ENCODE results near the gene PSMB7.

The PSMB7 gene

DNA sequence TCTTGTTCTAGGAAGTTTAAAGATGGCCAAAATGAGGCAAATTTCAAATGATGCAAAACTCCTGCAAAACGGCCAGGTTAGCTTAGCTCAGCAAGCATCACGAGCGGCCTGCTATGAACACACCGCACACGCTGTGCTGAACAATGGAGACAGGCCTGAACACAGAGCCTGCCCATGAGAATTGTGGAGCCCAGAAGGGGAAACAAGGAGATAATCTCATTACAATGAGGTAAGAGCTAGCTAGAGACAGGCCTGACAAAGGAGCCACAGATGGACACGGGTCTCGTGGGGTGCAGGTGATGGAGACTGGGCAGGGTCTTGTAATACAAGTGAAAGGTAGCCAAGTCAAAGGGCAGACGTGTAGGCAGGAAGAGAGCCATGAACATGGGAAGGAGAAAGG is 50.2 kb downstream of the PSMB7 start:
- TF ChIP-seq, protein P1, sequence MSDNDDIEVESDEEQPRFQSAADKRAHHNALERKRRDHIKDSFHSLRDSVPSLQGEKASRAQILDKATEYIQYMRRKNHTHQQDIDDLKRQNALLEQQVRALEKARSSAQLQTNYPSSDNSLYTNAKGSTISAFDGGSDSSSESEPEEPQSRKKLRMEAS (IDR thresholded peaks at IDR 0.05) = no peak
- no peak for TF ChIP-seq ZBTB7A (IDR thresholded peaks at IDR 0.05; ENCODE audit: low read depth)
- TF ChIP-seq RAD21 (IDR thresholded peaks at IDR 0.05; ENCODE audit: low read depth) = no peak
- TF ChIP-seq EGR1 (IDR thresholded peaks at IDR 0.05) = no peak
- TF ChIP-seq YY1 (IDR thresholded peaks at IDR 0.05; ENCODE audit: low read depth) = no peak
- no peak for TF ChIP-seq CREB1 (IDR thresholded peaks at IDR 0.05; ENCODE audit: low read depth)
- TF ChIP-seq NFIC (IDR thresholded peaks at IDR 0.05) = no peak
- no peak for TF ChIP-seq CEBPB (IDR thresholded peaks at IDR 0.05)
- no peak for TF ChIP-seq TEAD4 (IDR thresholded peaks at IDR 0.05)
- TF ChIP-seq EP300 (IDR thresholded peaks at IDR 0.05; ENCODE audit: borderline replicate concordance) = no peak
- no peak for TF ChIP-seq FOXM1 (IDR thresholded peaks at IDR 0.05; ENCODE audit: borderline replicate concordance, low read depth)
- TF ChIP-seq, protein P2, sequence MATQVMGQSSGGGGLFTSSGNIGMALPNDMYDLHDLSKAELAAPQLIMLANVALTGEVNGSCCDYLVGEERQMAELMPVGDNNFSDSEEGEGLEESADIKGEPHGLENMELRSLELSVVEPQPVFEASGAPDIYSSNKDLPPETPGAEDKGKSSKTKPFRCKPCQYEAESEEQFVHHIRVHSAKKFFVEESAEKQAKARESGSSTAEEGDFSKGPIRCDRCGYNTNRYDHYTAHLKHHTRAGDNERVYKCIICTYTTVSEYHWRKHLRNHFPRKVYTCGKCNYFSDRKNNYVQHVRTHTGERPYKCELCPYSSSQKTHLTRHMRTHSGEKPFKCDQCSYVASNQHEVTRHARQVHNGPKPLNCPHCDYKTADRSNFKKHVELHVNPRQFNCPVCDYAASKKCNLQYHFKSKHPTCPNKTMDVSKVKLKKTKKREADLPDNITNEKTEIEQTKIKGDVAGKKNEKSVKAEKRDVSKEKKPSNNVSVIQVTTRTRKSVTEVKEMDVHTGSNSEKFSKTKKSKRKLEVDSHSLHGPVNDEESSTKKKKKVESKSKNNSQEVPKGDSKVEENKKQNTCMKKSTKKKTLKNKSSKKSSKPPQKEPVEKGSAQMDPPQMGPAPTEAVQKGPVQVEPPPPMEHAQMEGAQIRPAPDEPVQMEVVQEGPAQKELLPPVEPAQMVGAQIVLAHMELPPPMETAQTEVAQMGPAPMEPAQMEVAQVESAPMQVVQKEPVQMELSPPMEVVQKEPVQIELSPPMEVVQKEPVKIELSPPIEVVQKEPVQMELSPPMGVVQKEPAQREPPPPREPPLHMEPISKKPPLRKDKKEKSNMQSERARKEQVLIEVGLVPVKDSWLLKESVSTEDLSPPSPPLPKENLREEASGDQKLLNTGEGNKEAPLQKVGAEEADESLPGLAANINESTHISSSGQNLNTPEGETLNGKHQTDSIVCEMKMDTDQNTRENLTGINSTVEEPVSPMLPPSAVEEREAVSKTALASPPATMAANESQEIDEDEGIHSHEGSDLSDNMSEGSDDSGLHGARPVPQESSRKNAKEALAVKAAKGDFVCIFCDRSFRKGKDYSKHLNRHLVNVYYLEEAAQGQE (IDR thresholded peaks at IDR 0.05; ENCODE audit: low read depth) = no peak
- TF ChIP-seq, protein P3, sequence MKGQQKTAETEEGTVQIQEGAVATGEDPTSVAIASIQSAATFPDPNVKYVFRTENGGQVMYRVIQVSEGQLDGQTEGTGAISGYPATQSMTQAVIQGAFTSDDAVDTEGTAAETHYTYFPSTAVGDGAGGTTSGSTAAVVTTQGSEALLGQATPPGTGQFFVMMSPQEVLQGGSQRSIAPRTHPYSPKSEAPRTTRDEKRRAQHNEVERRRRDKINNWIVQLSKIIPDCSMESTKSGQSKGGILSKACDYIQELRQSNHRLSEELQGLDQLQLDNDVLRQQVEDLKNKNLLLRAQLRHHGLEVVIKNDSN (IDR thresholded peaks at IDR 0.05) = no peak
- TF ChIP-seq TAF1 (IDR thresholded peaks at IDR 0.05; ENCODE audit: low read depth) = no peak
- no peak for TF ChIP-seq TCF12 (IDR thresholded peaks at IDR 0.05; ENCODE audit: low read depth)

- no peak for TF ChIP-seq ZBTB7A (IDR thresholded peaks at IDR 0.05; ENCODE audit: low read depth)
- TF ChIP-seq CEBPB (IDR thresholded peaks at IDR 0.05) = no peak
- TF ChIP-seq, protein P3 (IDR thresholded peaks at IDR 0.05) = no peak
- TF ChIP-seq TEAD4 (IDR thresholded peaks at IDR 0.05) = no peak
- no peak for TF ChIP-seq YY1 (IDR thresholded peaks at IDR 0.05; ENCODE audit: low read depth)
- no peak for TF ChIP-seq EP300 (IDR thresholded peaks at IDR 0.05; ENCODE audit: borderline replicate concordance)
- TF ChIP-seq, protein P1 (IDR thresholded peaks at IDR 0.05) = no peak
- no peak for TF ChIP-seq EGR1 (IDR thresholded peaks at IDR 0.05)
- no peak for TF ChIP-seq TCF12 (IDR thresholded peaks at IDR 0.05; ENCODE audit: low read depth)
- TF ChIP-seq CREB1 (IDR thresholded peaks at IDR 0.05; ENCODE audit: low read depth) = no peak
- TF ChIP-seq TAF1 (IDR thresholded peaks at IDR 0.05; ENCODE audit: low read depth) = no peak
- TF ChIP-seq RAD21 (IDR thresholded peaks at IDR 0.05; ENCODE audit: low read depth) = no peak
Measured at GRCh38 chr9:124364141-124364540, 51.1 kb downstream of the PSMB7 start.

DNA sequence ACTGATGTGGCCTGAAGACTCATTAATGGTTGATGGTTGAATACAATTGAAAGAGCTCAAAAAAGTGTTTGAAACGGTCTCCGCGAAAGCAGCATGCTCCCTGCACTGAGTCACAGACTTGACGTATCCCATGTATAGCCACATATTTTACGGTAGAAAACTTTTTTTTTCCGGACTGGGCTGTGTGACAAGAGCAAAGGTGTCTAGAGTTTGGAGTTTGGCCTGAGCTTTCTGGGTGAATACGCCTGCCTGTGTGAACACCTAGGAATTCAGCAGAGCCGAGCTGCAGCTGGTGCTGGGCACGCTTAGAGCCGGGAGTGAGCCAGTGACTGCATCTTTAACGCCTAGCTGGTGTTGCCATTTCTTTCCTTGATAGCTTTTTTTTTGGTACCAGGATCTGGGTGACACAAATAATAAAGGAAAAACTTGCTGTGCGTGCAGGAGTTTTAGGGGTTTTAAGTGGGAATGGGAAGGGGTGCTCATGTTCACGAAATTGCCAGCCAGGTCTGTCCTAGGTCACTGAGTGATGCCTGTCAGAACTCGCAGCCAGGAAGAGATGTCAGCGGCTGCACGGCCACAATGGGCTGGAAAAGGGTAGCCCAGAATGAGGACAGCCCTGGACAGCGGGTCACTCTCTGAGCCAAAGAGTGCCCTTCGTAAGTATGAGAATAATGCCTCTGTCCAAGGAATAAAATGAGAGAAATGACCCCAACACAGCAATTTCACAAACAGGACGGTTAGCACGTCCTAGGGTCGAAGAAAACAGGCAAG is 51.7 kb downstream of the PSMB7 start:
- no peak for TF ChIP-seq RAD21 (IDR thresholded peaks at IDR 0.05; ENCODE audit: low read depth)
- no peak for TF ChIP-seq TCF12 (IDR thresholded peaks at IDR 0.05; ENCODE audit: low read depth)

DNA sequence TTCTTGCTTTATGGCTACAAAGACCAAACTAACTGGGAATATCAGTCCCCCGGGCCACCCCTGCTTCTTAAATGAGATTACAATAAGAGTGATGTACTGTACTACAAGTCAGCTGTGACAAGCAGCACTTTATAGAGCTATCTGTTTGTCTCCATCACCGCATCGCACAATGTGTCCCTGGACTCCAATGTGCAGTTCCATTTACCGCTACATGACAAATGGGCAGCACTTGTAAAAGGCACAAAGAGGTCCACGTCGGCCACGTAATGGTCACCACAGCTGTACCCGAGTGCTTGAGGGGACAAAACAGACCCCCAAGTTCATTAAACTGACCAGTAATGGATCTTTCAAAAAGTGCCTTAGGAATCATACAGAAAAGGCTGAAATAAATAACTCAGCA is 54.1 kb downstream of the PSMB7 start:
- TF ChIP-seq NFIC (IDR thresholded peaks at IDR 0.05) (no peak), CREB1 (IDR thresholded peaks at IDR 0.05; ENCODE audit: low read depth) (no peak), FOXM1 (IDR thresholded peaks at IDR 0.05; ENCODE audit: borderline replicate concordance, low read depth) (no peak), EGR1 (IDR thresholded peaks at IDR 0.05) (no peak), TAF1 (IDR thresholded peaks at IDR 0.05; ENCODE audit: low read depth) (no peak), ZBTB7A (IDR thresholded peaks at IDR 0.05; ENCODE audit: low read depth) (no peak), YY1 (IDR thresholded peaks at IDR 0.05; ENCODE audit: low read depth) (no peak), EP300 (IDR thresholded peaks at IDR 0.05; ENCODE audit: borderline replicate concordance) (no peak), RAD21 (IDR thresholded peaks at IDR 0.05; ENCODE audit: low read depth) (no peak), CEBPB (IDR thresholded peaks at IDR 0.05) (no peak), TCF12 (IDR thresholded peaks at IDR 0.05; ENCODE audit: low read depth) (no peak), TEAD4 (IDR thresholded peaks at IDR 0.05) (no peak)
- TF ChIP-seq, protein P2 (IDR thresholded peaks at IDR 0.05; ENCODE audit: low read depth) = no peak
- TF ChIP-seq, protein P1 (IDR thresholded peaks at IDR 0.05) = no peak
- TF ChIP-seq, protein P3 (IDR thresholded peaks at IDR 0.05) = no peak
